ENCODE measurements around the gene FXN.

- TF ChIP-seq CTCF (IDR thresholded peaks at IDR 0.05): no peak
- TF ChIP-seq EP300 (IDR thresholded peaks at IDR 0.05): no peak
- TF ChIP-seq POLR2A (IDR thresholded peaks at IDR 0.05): no peak
Observed at GRCh38 chr9:69115621-69116020, 80.1 kb downstream of the FXN start.
